IMR-90 (cell line): ENCODE results near the gene CGREF1.

Experiments used
- BHLHE40 ChIP-seq: fragments of 150-350 bp; IDR thresholded peaks from 2 replicates; pipeline ENCODE4 v1.6.1; 2016; ENCODE audit warnings: mild to moderate bottlenecking, low read depth, low read length
- CEBPB ChIP-seq: IDR thresholded peaks from 2 replicates; pipeline ENCODE4 v1.6.1; 2012; ENCODE audit warnings: low read depth, low read length, improper control_type of control experiment
- CTCF ChIP-seq: conservative IDR thresholded peaks from 2 replicates; pipeline ENCODE4 v1.5.1; 2012; ENCODE audit warnings: mild to moderate bottlenecking, low read depth, low read length, improper control_type of control experiment
- MAFK ChIP-seq: IDR thresholded peaks from 2 replicates; pipeline ENCODE4 v1.6.1; 2012; ENCODE audit warnings: low read depth, low read length, improper control_type of control experiment
- MXI1 ChIP-seq: IDR thresholded peaks from 2 replicates; pipeline ENCODE4 v1.6.1; 2012; ENCODE audit warnings: low read depth, mild to moderate bottlenecking, low read length, moderate library complexity, borderline replicate concordance
- NFE2L2 ChIP-seq: fragments of 150-350 bp; IDR thresholded peaks from 2 replicates; pipeline ENCODE4 v1.6.1; 2016; ENCODE audit warnings: low read depth, mild to moderate bottlenecking, low read length
- POLR2A ChIP-seq: IDR thresholded peaks from 2 replicates; pipeline ENCODE4 v1.6.1; 2012; ENCODE audit warnings: mild to moderate bottlenecking, low read depth, low read length
- RFX5 ChIP-seq: IDR thresholded peaks from 2 replicates; pipeline ENCODE4 v1.8.0; 2012; ENCODE audit warnings: low read depth, mild to moderate bottlenecking, low read length, moderate library complexity
- TF ChIP-seq, protein P1 (sequence below): fragments of 150-350 bp; IDR thresholded peaks from 2 replicates; pipeline ENCODE4 v1.6.1; 2017; ENCODE audit warnings: mild to moderate bottlenecking, antibody characterized with exemption, low read length, low read depth

DNA sequence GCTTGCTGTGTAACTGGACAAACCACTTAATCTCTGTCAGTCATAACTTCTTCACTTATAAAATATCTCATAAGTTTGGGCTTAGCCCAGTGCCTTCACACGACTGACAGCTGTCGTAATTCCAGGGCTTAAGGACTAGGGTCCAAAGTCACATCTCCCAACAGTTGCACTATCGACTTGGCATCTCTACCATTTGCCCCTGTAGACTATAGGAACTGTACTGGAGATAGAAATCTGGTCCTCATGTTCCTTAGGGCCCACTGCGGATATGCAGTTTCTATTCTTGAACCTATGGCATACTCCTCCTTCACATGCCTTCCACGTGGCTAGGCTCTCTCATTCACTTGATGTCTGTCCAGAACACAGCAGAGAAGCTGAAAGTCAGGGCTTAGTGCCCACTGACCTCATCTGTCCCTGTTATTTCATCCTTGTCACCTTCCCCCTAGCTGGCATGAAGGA, 7.4 kb upstream of the CGREF1 start:
- no peak for TF ChIP-seq CTCF
- TF ChIP-seq, protein P1, sequence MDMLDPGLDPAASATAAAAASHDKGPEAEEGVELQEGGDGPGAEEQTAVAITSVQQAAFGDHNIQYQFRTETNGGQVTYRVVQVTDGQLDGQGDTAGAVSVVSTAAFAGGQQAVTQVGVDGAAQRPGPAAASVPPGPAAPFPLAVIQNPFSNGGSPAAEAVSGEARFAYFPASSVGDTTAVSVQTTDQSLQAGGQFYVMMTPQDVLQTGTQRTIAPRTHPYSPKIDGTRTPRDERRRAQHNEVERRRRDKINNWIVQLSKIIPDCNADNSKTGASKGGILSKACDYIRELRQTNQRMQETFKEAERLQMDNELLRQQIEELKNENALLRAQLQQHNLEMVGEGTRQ, result no peak
- no peak for TF ChIP-seq RFX5
- TF ChIP-seq BHLHE40, result no peak
- TF ChIP-seq MAFK, result no peak
- TF ChIP-seq POLR2A, result no peak
- TF ChIP-seq CEBPB, result no peak
- no peak for TF ChIP-seq NFE2L2
- TF ChIP-seq MXI1, result no peak
